Nephron progenitor cell (in vitro differentiated cells): ENCODE measurements around the gene SMARCAL1.
A peak's percentile ranks its signal among the peaks of the same experiment; 100 is the strongest.

Source experiments
- DNase-seq: peaks from one replicate; pipeline ENCODE4 v3.0.0; 2021
- H3K27ac Mint-ChIP-seq: 2 replicates; pipeline ENCODE4 v1.8.0; 2021; ENCODE audit warnings: mild to moderate bottlenecking, moderate library complexity, mixed read lengths
- H3K27me3 Mint-ChIP-seq: 2 replicates; pipeline ENCODE4 v1.8.0; 2021; ENCODE audit warnings: mild to moderate bottlenecking, low read depth, mixed read lengths; ENCODE audit not compliant: poor library complexity
- H3K36me3 Mint-ChIP-seq: 2 replicates; pipeline ENCODE4 v1.8.0; 2021; ENCODE audit warnings: low read depth, mixed read lengths
- H3K4me1 Mint-ChIP-seq: 2 replicates; pipeline ENCODE4 v1.8.0; 2021; ENCODE audit warnings: mixed read lengths
- H3K4me3 Mint-ChIP-seq: 2 replicates; pipeline ENCODE4 v1.8.0; 2021; ENCODE audit warnings: mild to moderate bottlenecking, moderate library complexity, mixed read lengths
- H3K9me3 Mint-ChIP-seq: 2 replicates; pipeline ENCODE4 v1.8.0; 2021; ENCODE audit warnings: mild to moderate bottlenecking, moderate library complexity, mixed read lengths
- CTCF ChIP-seq: fragments of 200-600 bp; sonication (generic); IDR thresholded peaks from 2 replicates; pipeline ENCODE4 v1.5.0; 2021; ENCODE audit warnings: antibody characterized with exemption

Gene SMARCAL1

GRCh38 chr2:216527600-216527999 lies 115.3 kb downstream of the SMARCAL1 start:
- no peak for TF ChIP-seq CTCF
- peak overlapping the region; percentile 6 for H3K27ac Mint-ChIP-seq
- H3K27me3 Mint-ChIP-seq: peaks cover 5% of the 10 kb centered on the region
- peaks cover 14% of the 10 kb centered on the region for H3K36me3 Mint-ChIP-seq
- H3K4me3 Mint-ChIP-seq: no peak overlapping the region
- peaks cover 10% of the 10 kb centered on the region for H3K9me3 Mint-ChIP-seq
- peaks cover 54% of the 10 kb centered on the region for H3K4me1 Mint-ChIP-seq
- DNase-seq: no peak

- Mint-ChIP-seq H3K27ac (peak overlapping the region; percentile 10), H3K4me3 (no peak overlapping the region), H3K36me3 (no peaks in the 10 kb centered on the region), H3K4me1 (peaks cover 89% of the 10 kb centered on the region), H3K27me3 (no peaks in the 10 kb centered on the region), H3K9me3 (no peaks in the 10 kb centered on the region)
- DNase-seq: no peak
- TF ChIP-seq CTCF: no peak
These were observed 120.3 kb downstream of the SMARCAL1 start for GRCh38 chr2:216532562-216532961.
